Vagina (tissue), 2 donors: ENCODE data around the gene MAPK11. TPM values are rescaled to one million over a fixed set of nuclear protein-coding genes. Genes with fewer than 3 reads are reported as not detected.

Experiments
- DNase-seq, 2 donors: peaks; one replicate each; pipeline ENCODE4 v3.0.0-alpha.2; 2017; ENCODE audit errors: extremely low spot score in 2 of 2
- H3K27ac ChIP-seq: fragments of 200-600 bp; sonication (generic); one replicate; pipeline ENCODE4 v1.5.1; 2019
- H3K27me3 ChIP-seq: fragments of 200-600 bp; sonication (generic); one replicate; pipeline ENCODE4 v1.5.1; 2019
- H3K36me3 ChIP-seq, 2 donors: fragments of 200-600 bp; sonication (generic); one replicate each; pipeline ENCODE4 v1.5.1; 2017 to 2019
- H3K4me1 ChIP-seq: fragments of 200-600 bp; sonication (generic); one replicate; pipeline ENCODE4 v1.5.1; 2019
- H3K4me3 ChIP-seq, 2 donors: fragments of 200-600 bp; sonication (generic); 1 replicate in 1 of 2; 2 replicates in 1 of 2; pipeline ENCODE4 v1.5.1; 2016 to 2019
- H3K9me3 ChIP-seq: fragments of 200-600 bp; sonication (generic); one replicate; pipeline ENCODE4 v1.5.1; 2019
- POLR2A ChIP-seq, 2 donors: fragments of 450-650 bp; IDR thresholded peaks; one replicate each; pipeline ENCODE4 v1.6.1; 2017; ENCODE audit warnings: antibody characterized with exemption in 2 of 2, mild to moderate bottlenecking in 2 of 2, moderate library complexity in 2 of 2
- POLR2AphosphoS5 ChIP-seq, 2 donors: sonication (generic); formaldehyde crosslinking; IDR thresholded peaks; one replicate each; pipeline ENCODE4 v1.9.0; 2017; ENCODE audit warnings: antibody characterized with exemption in 2 of 2, mild to moderate bottlenecking in 2 of 2, low read depth in 1 of 2; ENCODE audit not compliant: insufficient read depth in 1 of 2
- intact Hi-C: fragments of 100-400 bp; cut with DNase I; formaldehyde crosslinking; loops from one replicate; pipeline ENCODE4 v1.15.1; 2023
- total RNA-seq: library from RNA; depleted of rRNA; stranded (reverse); fragments of >200 nt; gene quantifications from one replicate; pipeline ENCODE4 v1.2.3, GENCODE V29; 2016
- TF ChIP-seq, protein P1 (sequence below), 3 experiments: fragments of 450-650 bp in 2 of 3; fragments of 200-600 bp in 1 of 3; sonication (generic) in 1 of 3; IDR thresholded peaks; one replicate each; pipeline ENCODE4 v1.5.1; 2017 to 2019; ENCODE audit warnings: antibody characterized with exemption in 3 of 3, mild to moderate bottlenecking in 2 of 3, moderate library complexity in 2 of 3

MAPK11 gene
- total RNA-seq, 1 donor from 2014 or later, result 7.4 TPM

- Histone ChIP-seq H3K4me1 (peaks cover 63% of the 10 kb centered on the region), H3K27ac (peak overlapping the region; percentile 81), H3K9me3 (no peaks in the 10 kb centered on the region), H3K36me3 (peaks cover 0 to 26% of the 10 kb centered on the region in 2 donors), H3K4me3 (peak overlapping the region; percentile 32 to 43), H3K27me3 (no peaks in the 10 kb centered on the region)
- TF ChIP-seq, protein P1, sequence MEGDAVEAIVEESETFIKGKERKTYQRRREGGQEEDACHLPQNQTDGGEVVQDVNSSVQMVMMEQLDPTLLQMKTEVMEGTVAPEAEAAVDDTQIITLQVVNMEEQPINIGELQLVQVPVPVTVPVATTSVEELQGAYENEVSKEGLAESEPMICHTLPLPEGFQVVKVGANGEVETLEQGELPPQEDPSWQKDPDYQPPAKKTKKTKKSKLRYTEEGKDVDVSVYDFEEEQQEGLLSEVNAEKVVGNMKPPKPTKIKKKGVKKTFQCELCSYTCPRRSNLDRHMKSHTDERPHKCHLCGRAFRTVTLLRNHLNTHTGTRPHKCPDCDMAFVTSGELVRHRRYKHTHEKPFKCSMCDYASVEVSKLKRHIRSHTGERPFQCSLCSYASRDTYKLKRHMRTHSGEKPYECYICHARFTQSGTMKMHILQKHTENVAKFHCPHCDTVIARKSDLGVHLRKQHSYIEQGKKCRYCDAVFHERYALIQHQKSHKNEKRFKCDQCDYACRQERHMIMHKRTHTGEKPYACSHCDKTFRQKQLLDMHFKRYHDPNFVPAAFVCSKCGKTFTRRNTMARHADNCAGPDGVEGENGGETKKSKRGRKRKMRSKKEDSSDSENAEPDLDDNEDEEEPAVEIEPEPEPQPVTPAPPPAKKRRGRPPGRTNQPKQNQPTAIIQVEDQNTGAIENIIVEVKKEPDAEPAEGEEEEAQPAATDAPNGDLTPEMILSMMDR (IDR thresholded peaks at IDR 0.05), result no peak
- no peak for TF ChIP-seq POLR2A (IDR thresholded peaks at IDR 0.05)
- TF ChIP-seq POLR2AphosphoS5 (IDR thresholded peaks at IDR 0.05; ENCODE audit: insufficient read depth in 1 of 2, low read depth in 1 of 2), result peak in 1 of 2 donors; percentile 6
- intact Hi-C loops, result no loop called here
- DNase-seq, result no peak
Measured at GRCh38 chr22:50292643-50293440, 22.7 kb upstream of the MAPK11 start.

DNA sequence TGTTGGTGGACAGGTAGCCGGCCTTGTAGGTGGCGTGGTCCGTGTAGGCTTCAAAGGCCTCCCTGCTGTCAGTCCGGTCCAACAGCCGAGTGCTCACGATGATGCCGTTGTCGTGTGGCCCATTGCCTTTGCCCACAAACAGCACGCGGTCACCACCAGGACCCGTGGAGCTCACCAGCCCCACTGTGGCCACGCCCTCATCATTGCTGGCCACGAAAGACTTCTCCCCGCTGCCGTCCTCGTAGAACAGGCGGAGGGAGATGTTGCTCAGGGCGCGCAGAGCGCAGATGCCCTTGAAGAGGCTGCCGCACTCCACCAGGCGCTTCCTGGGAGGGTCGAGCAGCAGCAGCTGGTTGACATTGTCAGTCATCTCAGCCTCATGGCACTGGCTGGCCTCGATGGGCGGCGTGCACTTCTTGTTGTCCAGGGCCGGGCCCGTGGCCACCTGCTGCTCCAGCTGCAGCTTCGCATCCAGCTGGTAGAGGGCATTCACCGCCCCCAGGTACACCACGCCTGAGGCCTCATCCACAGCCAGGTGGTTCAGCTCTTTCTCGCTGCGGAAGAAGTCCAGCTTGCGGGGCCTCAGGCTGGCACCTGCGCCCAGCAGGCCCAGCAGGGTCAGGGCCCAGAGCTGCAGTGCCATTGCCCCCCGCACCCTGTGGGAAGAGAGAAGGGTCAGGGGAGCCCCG, 19.9 kb upstream of the MAPK11 start:
- TF ChIP-seq POLR2AphosphoS5 (IDR thresholded peaks at IDR 0.05; ENCODE audit: insufficient read depth in 1 of 2, low read depth in 1 of 2), result no peak
- TF ChIP-seq, protein P1 (IDR thresholded peaks at IDR 0.05), result no peak
- TF ChIP-seq POLR2A (IDR thresholded peaks at IDR 0.05), result no peak
- H3K4me1 ChIP-seq, result peaks cover 37% of the 10 kb centered on the region
- DNase-seq, result no peak
- H3K27ac ChIP-seq, result no peak overlapping the region
- no peak overlapping the region for H3K4me3 ChIP-seq
- no peaks in the 10 kb centered on the region for H3K9me3 ChIP-seq
- H3K36me3 ChIP-seq, result peaks cover 4 to 50% of the 10 kb centered on the region in 2 donors
- no peaks in the 10 kb centered on the region for H3K27me3 ChIP-seq
- intact Hi-C loops, result no loop called here

DNA sequence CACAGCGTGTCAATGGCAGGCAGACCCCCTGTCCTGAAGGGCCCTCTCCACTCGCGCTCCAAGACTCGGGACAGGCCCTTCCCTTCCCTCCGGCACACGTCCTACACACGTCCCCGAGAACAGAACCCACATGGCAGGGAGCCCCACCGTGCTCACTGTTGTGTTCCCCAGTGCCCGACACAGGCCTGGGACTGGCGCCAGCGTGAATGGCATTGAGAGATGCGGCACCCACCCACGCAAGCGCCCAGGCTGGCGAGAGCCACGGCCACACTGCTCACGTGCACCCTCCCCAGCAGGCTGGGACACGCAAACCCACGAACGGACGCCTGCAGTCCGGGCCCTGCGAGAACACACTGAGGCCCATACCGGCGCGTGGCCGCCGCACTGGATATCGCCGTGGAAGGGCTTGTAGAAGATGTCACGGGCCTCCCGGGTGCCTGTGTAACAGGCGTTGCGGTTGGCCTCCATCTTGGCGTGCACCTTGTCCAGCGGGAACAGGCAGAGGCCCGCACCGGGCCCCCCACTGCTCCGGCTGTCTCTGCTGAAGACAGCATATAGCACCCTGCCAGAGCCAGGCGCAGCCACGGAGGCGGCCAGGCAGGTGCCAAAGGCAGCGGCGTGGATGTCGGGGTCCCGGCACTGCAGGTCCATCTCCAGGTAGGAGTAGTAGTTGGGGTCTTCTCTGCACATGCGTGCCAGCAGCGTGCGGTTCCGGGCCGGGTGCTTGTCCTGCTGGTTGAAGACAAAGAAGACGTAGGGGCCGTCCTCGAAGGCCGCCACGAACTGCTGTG, 19.2 kb upstream of the MAPK11 start:
- Histone ChIP-seq H3K9me3 (no peaks in the 10 kb centered on the region), H3K27ac (no peak overlapping the region), H3K36me3 (peaks cover 4 to 53% of the 10 kb centered on the region in 2 donors), H3K4me1 (peaks cover 29% of the 10 kb centered on the region), H3K4me3 (no peak overlapping the region), H3K27me3 (no peaks in the 10 kb centered on the region)
- TF ChIP-seq, protein P1 (IDR thresholded peaks at IDR 0.05), result no peak
- TF ChIP-seq POLR2A (IDR thresholded peaks at IDR 0.05), result no peak
- TF ChIP-seq POLR2AphosphoS5 (IDR thresholded peaks at IDR 0.05; ENCODE audit: insufficient read depth in 1 of 2, low read depth in 1 of 2), result no peak
- DNase-seq, result no peak
- intact Hi-C loops, result no loop called here

- H3K36me3 ChIP-seq, result peaks cover 4 to 68% of the 10 kb centered on the region in 2 donors
- no peak overlapping the region for H3K27ac ChIP-seq
- H3K4me1 ChIP-seq, result peaks cover 16% of the 10 kb centered on the region
- DNase-seq, result no peak
- intact Hi-C loops, result no loop called here
- no peaks in the 10 kb centered on the region for H3K9me3 ChIP-seq
- TF ChIP-seq POLR2A (IDR thresholded peaks at IDR 0.05) (no peak), POLR2AphosphoS5 (IDR thresholded peaks at IDR 0.05; ENCODE audit: insufficient read depth in 1 of 2, low read depth in 1 of 2) (no peak)
- TF ChIP-seq, protein P1 (IDR thresholded peaks at IDR 0.05), result no peak
- no peak overlapping the region for H3K4me3 ChIP-seq
- no peaks in the 10 kb centered on the region for H3K27me3 ChIP-seq
Measured at GRCh38 chr22:50287731-50288130, 17.6 kb upstream of the MAPK11 start.
